ENCODE data around the gene MADCAM1. TPM values are rescaled to one million over a fixed set of nuclear protein-coding genes. Genes with fewer than 3 reads are reported as not detected.

MADCAM1 gene
- total and polyA plus RNA-seq, 2 of the 8 experiments (the other 6 are each of a cell fraction or from before 2014, with no cell fraction given): 2.3 to 3.0 TPM

DNA sequence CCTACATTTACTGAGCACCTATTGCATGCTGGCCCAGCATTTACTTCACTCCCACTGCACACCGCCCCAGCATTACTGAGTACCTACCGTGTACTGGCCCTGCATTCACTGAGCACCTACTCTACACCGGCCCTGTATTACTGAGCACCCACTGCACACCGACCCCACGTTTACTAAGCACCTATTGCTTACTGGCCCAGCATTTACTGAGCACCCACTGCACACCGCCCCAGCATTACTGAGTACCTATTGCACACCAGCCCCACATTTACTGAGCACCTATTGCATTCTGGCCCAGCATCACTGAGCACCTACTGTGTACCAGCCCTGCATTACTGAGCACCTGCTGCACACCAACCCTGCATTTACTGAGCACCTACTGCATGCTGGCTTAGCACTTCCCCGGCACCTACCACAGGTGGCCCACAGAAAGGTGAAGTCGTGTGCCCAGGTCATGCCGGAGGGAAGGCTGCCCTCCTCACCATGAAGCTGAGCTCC is 17.9 kb downstream of the MADCAM1 start (continued):
- TF ChIP-seq, protein P1, sequence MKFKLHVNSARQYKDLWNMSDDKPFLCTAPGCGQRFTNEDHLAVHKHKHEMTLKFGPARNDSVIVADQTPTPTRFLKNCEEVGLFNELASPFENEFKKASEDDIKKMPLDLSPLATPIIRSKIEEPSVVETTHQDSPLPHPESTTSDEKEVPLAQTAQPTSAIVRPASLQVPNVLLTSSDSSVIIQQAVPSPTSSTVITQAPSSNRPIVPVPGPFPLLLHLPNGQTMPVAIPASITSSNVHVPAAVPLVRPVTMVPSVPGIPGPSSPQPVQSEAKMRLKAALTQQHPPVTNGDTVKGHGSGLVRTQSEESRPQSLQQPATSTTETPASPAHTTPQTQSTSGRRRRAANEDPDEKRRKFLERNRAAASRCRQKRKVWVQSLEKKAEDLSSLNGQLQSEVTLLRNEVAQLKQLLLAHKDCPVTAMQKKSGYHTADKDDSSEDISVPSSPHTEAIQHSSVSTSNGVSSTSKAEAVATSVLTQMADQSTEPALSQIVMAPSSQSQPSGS (IDR thresholded peaks at IDR 0.05; ENCODE audit: low read length): no peak
- TF ChIP-seq CBX8 (IDR thresholded peaks at IDR 0.05; ENCODE audit: borderline replicate concordance, low read depth, low read length): no peak
